ENCODE measurements around the gene SLAMF8. TPM values are rescaled to one million over a fixed set of nuclear protein-coding genes. Genes with fewer than 3 reads are reported as not detected.

SLAMF8 gene
- total RNA-seq, 1 donor from 2014 or later: 0.27 TPM

DNA sequence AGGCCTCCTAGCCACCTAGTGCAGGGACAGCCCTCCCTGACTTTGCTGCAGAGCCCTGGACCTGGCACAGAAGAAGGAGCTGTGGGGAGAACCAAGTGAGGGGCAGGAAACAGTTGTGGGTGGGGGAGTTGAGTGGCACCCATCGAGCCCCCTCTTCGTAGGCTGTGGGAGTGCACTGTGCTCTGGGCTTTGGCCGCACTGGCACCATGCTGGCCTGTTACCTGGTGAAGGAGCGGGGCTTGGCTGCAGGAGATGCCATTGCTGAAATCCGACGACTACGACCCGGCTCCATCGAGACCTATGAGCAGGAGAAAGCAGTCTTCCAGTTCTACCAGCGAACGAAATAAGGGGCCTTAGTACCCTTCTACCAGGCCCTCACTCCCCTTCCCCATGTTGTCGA lies 44.7 kb upstream of the SLAMF8 start:
- CTCF ChIA-PET: no interaction called here
- DNase-seq (no peak), ATAC-seq (ENCODE audit: low read depth) (no peak)
- Mint-ChIP-seq H3K9me3 (no peaks in the 10 kb centered on the region), H3K4me3 (peak overlapping the region; percentile 83), H3K27ac (no peak overlapping the region), H3K4me1 (peaks cover 12% of the 10 kb centered on the region), H3K36me3 (ENCODE audit: low read depth) (no peaks in the 10 kb centered on the region), H3K27me3 (peaks cover 3% of the 10 kb centered on the region)
- POLR2A ChIA-PET: interaction anchor here (0.5 kb wide), 1 partner anchor 421 kb away, joined by 4 read pairs; no protein-coding TSS in a partner anchor
- intact Hi-C loops (cut with micrococcal nuclease): loop anchor here (2.0 to 5.0 kb wide), 2 partner anchors 17 to 570 kb away; no protein-coding TSS in a partner anchor
- TF ChIP-seq CTCF (IDR thresholded peaks at IDR 0.05): no peak

GRCh38 chr1:159783724-159784123 lies 42.9 kb upstream of the SLAMF8 start:
- Mint-ChIP-seq H3K4me1 (peaks cover 12% of the 10 kb centered on the region), H3K27me3 (no peaks in the 10 kb centered on the region), H3K4me3 (no peak overlapping the region), H3K36me3 (ENCODE audit: low read depth) (no peaks in the 10 kb centered on the region), H3K9me3 (no peaks in the 10 kb centered on the region), H3K27ac (no peak overlapping the region)
- ChIA-PET POLR2A (no interaction called here), CTCF (no interaction called here)
- intact Hi-C loops (cut with micrococcal nuclease): loop anchor here (5.0 kb wide), 1 partner anchor 571 kb away; no protein-coding TSS in a partner anchor
- no peak for TF ChIP-seq CTCF (IDR thresholded peaks at IDR 0.05)
- ATAC-seq (ENCODE audit: low read depth): no peak
- DNase-seq: no peak

DNA sequence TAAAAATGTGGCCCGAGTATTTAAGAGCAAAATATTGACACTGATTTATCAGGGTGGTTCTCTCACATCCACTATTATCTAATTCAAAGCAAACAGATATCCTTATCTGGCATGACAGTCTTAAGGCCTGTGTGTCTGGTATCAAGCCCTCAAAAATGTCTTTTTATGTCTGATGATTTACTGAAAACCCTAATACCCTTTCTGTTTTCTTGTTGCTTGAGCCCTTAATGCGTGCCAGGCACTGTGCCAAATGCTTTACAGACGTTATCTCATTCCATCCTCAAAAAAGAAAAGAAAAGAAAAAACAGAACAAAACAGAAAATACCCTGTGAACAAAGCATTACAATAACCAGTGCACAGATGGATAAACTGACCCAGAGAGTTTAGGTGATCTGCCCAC lies 40.2 kb upstream of the SLAMF8 start:
- Mint-ChIP-seq H3K4me1 (peaks cover under 1% of the 10 kb centered on the region), H3K4me3 (no peak overlapping the region), H3K27ac (no peak overlapping the region), H3K9me3 (no peaks in the 10 kb centered on the region), H3K36me3 (ENCODE audit: low read depth) (no peaks in the 10 kb centered on the region), H3K27me3 (peaks cover under 1% of the 10 kb centered on the region)
- intact Hi-C loops (cut with micrococcal nuclease): no loop called here
- ChIA-PET POLR2A (no interaction called here), CTCF (interaction anchor here (2.8 kb wide), 1 partner anchor 13 kb away, joined by 9 read pairs; no protein-coding TSS in a partner anchor)
- TF ChIP-seq CTCF (IDR thresholded peaks at IDR 0.05): no peak
- DNase-seq (no peak), ATAC-seq (ENCODE audit: low read depth) (no peak)

DNA sequence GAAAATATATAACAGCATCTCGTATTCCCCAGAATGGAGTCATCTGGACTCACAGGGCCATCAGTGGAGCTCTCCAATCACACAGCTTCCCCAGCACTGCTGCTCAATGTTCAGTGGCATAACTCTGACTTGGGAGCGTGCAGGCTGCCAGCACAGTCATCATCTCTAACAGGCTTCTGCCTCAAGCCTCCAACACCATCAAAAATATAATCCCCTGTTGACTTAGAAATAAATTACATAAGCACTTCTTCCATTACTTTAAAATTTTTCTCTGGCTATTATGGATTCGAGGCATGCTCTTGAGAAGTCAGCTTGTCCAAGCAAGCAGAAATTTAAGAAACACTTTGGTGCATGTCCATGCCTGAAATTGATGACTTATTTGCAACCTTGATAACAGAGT lies 39.7 kb upstream of the SLAMF8 start:
- Mint-ChIP-seq H3K27me3 (peaks cover 3% of the 10 kb centered on the region), H3K4me3 (no peak overlapping the region), H3K9me3 (no peaks in the 10 kb centered on the region), H3K36me3 (ENCODE audit: low read depth) (no peaks in the 10 kb centered on the region), H3K4me1 (no peaks in the 10 kb centered on the region), H3K27ac (no peak overlapping the region)
- intact Hi-C loops (cut with micrococcal nuclease): no loop called here
- no peak for ATAC-seq (ENCODE audit: low read depth)
- ChIA-PET POLR2A (no interaction called here), CTCF (interaction anchor here (2.8 kb wide), 1 partner anchor 12 kb away, joined by 9 read pairs; no protein-coding TSS in a partner anchor)
- no peak for TF ChIP-seq CTCF (IDR thresholded peaks at IDR 0.05)
- DNase-seq: no peak

DNA sequence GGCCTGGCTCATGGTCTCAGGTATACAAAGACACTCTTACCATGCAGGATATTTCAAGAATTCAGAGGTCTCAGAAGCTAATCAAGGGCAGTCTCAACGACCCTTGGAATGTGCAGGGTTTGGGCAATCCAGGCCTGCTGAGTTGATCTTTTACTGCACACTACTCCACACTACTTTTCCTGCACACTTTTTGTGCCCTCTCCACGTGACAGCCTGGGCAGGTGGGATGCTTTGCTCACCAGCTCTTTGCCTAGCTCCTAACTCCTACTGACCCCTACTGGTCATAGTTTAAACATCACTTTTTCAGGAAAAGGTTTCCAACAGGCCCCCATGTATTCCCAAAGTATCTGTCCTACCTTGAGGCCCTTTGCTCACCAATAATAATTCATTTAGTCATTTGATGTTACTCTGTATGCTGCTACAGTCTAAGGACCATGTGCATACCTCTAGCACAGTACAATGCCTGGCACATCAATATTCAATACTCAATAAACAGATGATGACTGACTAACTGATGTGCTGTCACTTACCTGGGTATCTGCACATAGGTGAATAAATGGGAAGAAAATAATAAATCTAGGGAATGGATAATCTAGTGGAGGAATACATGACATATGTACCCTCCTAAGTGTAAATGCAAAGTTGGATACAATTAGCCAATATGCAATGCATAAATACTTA lies 36.3 kb upstream of the SLAMF8 start:
- ATAC-seq (ENCODE audit: low read depth) (no peak), DNase-seq (no peak)
- ChIA-PET CTCF (interaction anchor here (0.8 to 1.2 kb wide), 7 partner anchors 10 to 576 kb away, joined by 3 to 5 read pairs (median 3); partner anchors contain the start of genes DUSP23 and FCRL6), POLR2A (no interaction called here)
- H3K36me3 Mint-ChIP-seq (ENCODE audit: low read depth): no peaks in the 10 kb centered on the region
- intact Hi-C loops (cut with micrococcal nuclease): loop anchor here (1.0 to 5.0 kb wide), 2 partner anchors 10 to 658 kb away; partner anchors contain the start of gene DUSP23
- no peak overlapping the region for H3K27ac Mint-ChIP-seq
- H3K9me3 Mint-ChIP-seq: no peaks in the 10 kb centered on the region
- H3K27me3 Mint-ChIP-seq: peaks cover 11% of the 10 kb centered on the region
- H3K4me3 Mint-ChIP-seq: no peak overlapping the region
- H3K4me1 Mint-ChIP-seq: no peaks in the 10 kb centered on the region
- TF ChIP-seq CTCF (IDR thresholded peaks at IDR 0.05): peak; percentile 34
